A549 (cell line): ENCODE measurements around the gene HSD17B10. TPM values are rescaled to one million over a fixed set of nuclear protein-coding genes. Genes with fewer than 3 reads are reported as not detected.

Source experiments
- ATAC-seq, 2 experiments: fragments of 200-7000 bp in 1 of 2; fragments of >200 bp in 1 of 2; cut with Nextera tagmentation in 1 of 2; cut with Tn5 transposase in 1 of 2; 3 replicates each; pipeline versions ENCODE4 v1.8.0 to v1.9.1; 2018 to 2020; ENCODE audit warnings: mild to moderate bottlenecking in 1 of 2, moderate library complexity in 1 of 2
- CTCF ChIA-PET: fragments of 300-600 bp; sonication (Branson Sonifier 250); formaldehyde crosslinking; extraction: SDS; loops from one replicate; lab custom pipeline; 2021; ENCODE audit warnings: antibody characterized with exemption, inconsistent platforms; lab: Yijun Ruan, JAX
- POLR2A ChIA-PET: fragments of 350-600 bp; formaldehyde crosslinking; extraction: SDS; loops from one replicate; lab custom pipeline; 2021; ENCODE audit warnings: antibody characterized with exemption, inconsistent platforms; lab: Yijun Ruan, JAX
- DNase-seq, 2 experiments: peaks; one replicate each; pipeline versions ENCODE4 v3.0.0 to v3.0.0-alpha.2; 2011 to 2016; ENCODE audit warnings: low read depth in 1 of 2, low spot score in 1 of 2
- FAIRE-seq: peaks from 2 replicates; lab custom pipeline; 2011; peaks lifted over from hg19 to GRCh38; lab: Jason Lieb, UNC
- H3K27ac ChIP-seq, 2 experiments: fragments of >200 bp; sonication (Bioruptor Twin); formaldehyde crosslinking; 3 replicates each; pipeline ENCODE4 v1.5.1; 2016 to 2017
- H3K4me1 ChIP-seq: fragments of >200 bp; sonication (Bioruptor Twin); formaldehyde crosslinking; 3 replicates; pipeline ENCODE4 v1.6.1; 2016
- H3K4me2 ChIP-seq: fragments of >200 bp; sonication (Bioruptor Twin); formaldehyde crosslinking; 3 replicates; pipeline ENCODE4 v1.6.1; 2016
- H3K4me3 ChIP-seq: fragments of >200 bp; sonication (Bioruptor Twin); formaldehyde crosslinking; 3 replicates; pipeline ENCODE4 v1.5.1; 2016
- H3K9me3 ChIP-seq: fragments of >200 bp; sonication (Bioruptor Twin); formaldehyde crosslinking; 3 replicates; pipeline ENCODE4 v1.6.1; 2016
- CEBPB ChIP-seq, 2 experiments: fragments of >200 bp in 1 of 2; sonication (Bioruptor Twin) in 1 of 2; formaldehyde crosslinking in 1 of 2; IDR thresholded peaks; 2 replicates each; pipeline ENCODE4 v1.6.1; 2012 to 2016
- EHF ChIP-seq: fragments of 250-450 bp; sonication (Bioruptor Pico); IDR thresholded peaks from 2 replicates; pipeline ENCODE4 v1.5.0; 2020; ENCODE audit warnings: mild to moderate bottlenecking
- FOXS1 ChIP-seq: fragments of 250-450 bp; sonication (Bioruptor Pico); IDR thresholded peaks from 2 replicates; pipeline ENCODE4 v1.5.0; 2020; ENCODE audit warnings: mild to moderate bottlenecking, moderate library complexity
- GATA3 ChIP-seq: IDR thresholded peaks from 2 replicates; pipeline ENCODE4 v1.6.1; 2012; ENCODE audit warnings: borderline replicate concordance
- HDAC2 ChIP-seq: fragments of 200-600 bp; sonication (generic); IDR thresholded peaks from 2 replicates; pipeline ENCODE4 v1.6.1; 2016
- HEYL ChIP-seq: fragments of 250-450 bp; sonication (Bioruptor Pico); IDR thresholded peaks from 2 replicates; pipeline ENCODE4 v1.8.0; 2021; ENCODE audit warnings: mild to moderate bottlenecking, moderate library complexity
- HOXA7 ChIP-seq: fragments of 250-450 bp; sonication (Bioruptor Pico); IDR thresholded peaks from 2 replicates; pipeline ENCODE4 v1.5.0; 2020; ENCODE audit warnings: mild to moderate bottlenecking, moderate library complexity
- HOXB13 ChIP-seq: fragments of 250-450 bp; sonication (Bioruptor Pico); IDR thresholded peaks from 2 replicates; pipeline ENCODE4 v1.5.0; 2020; ENCODE audit warnings: low read depth, mild to moderate bottlenecking, moderate library complexity
- HOXB5 ChIP-seq: fragments of 250-450 bp; sonication (Bioruptor Pico); IDR thresholded peaks from 2 replicates; pipeline ENCODE4 v1.5.0; 2020; ENCODE audit warnings: mild to moderate bottlenecking, moderate library complexity
- JUN ChIP-seq, 2 experiments: fragments of >200 bp; sonication (Bioruptor Twin); formaldehyde crosslinking; IDR thresholded peaks; 2 replicates in 1 of 2; 3 replicates in 1 of 2; pipeline ENCODE4 v1.6.1; 2016 to 2017
- KDM5A ChIP-seq: fragments of 200-600 bp; sonication (generic); IDR thresholded peaks from 2 replicates; pipeline ENCODE4 v1.6.1; 2016; ENCODE audit warnings: antibody characterized with exemption, mild to moderate bottlenecking
- MAFK ChIP-seq: fragments of 450-650 bp; IDR thresholded peaks from 2 replicates; pipeline ENCODE4 v1.6.1; 2014; ENCODE audit not compliant: partially characterized antibody
- MYC ChIP-seq: IDR thresholded peaks from 2 replicates; pipeline ENCODE4 v1.6.1; 2012; ENCODE audit warnings: mild to moderate bottlenecking, inconsistent platforms, low read length, improper control_type of control experiment, borderline replicate concordance
- NFE2L2 ChIP-seq: fragments of 150-350 bp; conservative IDR thresholded peaks from 2 replicates; pipeline ENCODE4 v1.6.1; 2014; ENCODE audit warnings: low read length
- NPAS2 ChIP-seq: fragments of 250-450 bp; sonication (Bioruptor Pico); IDR thresholded peaks from 2 replicates; pipeline ENCODE4 v1.8.0; 2022; ENCODE audit warnings: mild to moderate bottlenecking, moderate library complexity, borderline replicate concordance
- POLR2A ChIP-seq: IDR thresholded peaks from 2 replicates; pipeline ENCODE4 v1.6.1; 2012; ENCODE audit warnings: mild to moderate bottlenecking, low read length
- RAD21 ChIP-seq, 2 experiments: fragments of >200 bp in 1 of 2; sonication (Bioruptor Twin) in 1 of 2; formaldehyde crosslinking in 1 of 2; IDR thresholded peaks in 1 of 2; conservative IDR thresholded peaks in 1 of 2; 2 replicates in 1 of 2; 3 replicates in 1 of 2; pipeline ENCODE4 v1.6.1; 2012 to 2018; ENCODE audit warnings: inconsistent platforms in 1 of 2
- RARB ChIP-seq: fragments of 250-450 bp; sonication (Bioruptor Pico); IDR thresholded peaks from 2 replicates; pipeline ENCODE4 v1.8.0; 2021; ENCODE audit warnings: mild to moderate bottlenecking, moderate library complexity
- RCOR1 ChIP-seq: fragments of 150-350 bp; IDR thresholded peaks from 2 replicates; pipeline ENCODE4 v1.6.1; 2014; ENCODE audit warnings: antibody characterized with exemption, low read length, low read depth
- REST ChIP-seq: fragments of 200-600 bp; sonication (generic); IDR thresholded peaks from 2 replicates; pipeline ENCODE4 v1.6.1; 2016; ENCODE audit warnings: antibody characterized with exemption, mild to moderate bottlenecking, moderate library complexity
- RNF2 ChIP-seq: fragments of 200-600 bp; sonication (generic); IDR thresholded peaks from 2 replicates; pipeline ENCODE4 v1.6.1; 2016; ENCODE audit warnings: low read depth, mild to moderate bottlenecking, antibody characterized with exemption, moderate library complexity, borderline replicate concordance
- SREBF2 ChIP-seq: fragments of 450-650 bp; IDR thresholded peaks from 2 replicates; pipeline ENCODE4 v1.6.1; 2014; ENCODE audit warnings: mild to moderate bottlenecking, moderate library complexity
- ZFP36 ChIP-seq: fragments of 450-650 bp; IDR thresholded peaks from 2 replicates; pipeline ENCODE4 v1.6.1; 2014; ENCODE audit warnings: borderline replicate concordance; ENCODE audit not compliant: partially characterized antibody
- WGBS: methylation state at CpG from one replicate; pipeline ENCODE4 v1.1.6; 2017; ENCODE audit errors: missing lambda C conversion rate; 5-methylcytosine and 5-hydroxymethylcytosine counted together
- polyA plus RNA-seq, 4 experiments: library from polyadenylated mRNA; depleted of rRNA in 3 of 4; stranded (reverse); fragments of >200 nt; fragmentation: RNase III in 1 of 4; extraction: RNeasy Plus Mini Kit Qiagen cat#74134 plus additional on column Dnase treatment in 1 of 4; gene quantifications; 2 replicates in 3 of 4; 3 replicates in 1 of 4; pipeline ENCODE4 v1.2.3, GENCODE V29; 2011 to 2017

The HSD17B10 gene
- polyA plus RNA-seq, 2 of the 4 experiments (the other 2 are of a cell fraction): 139 to 147 TPM

- DNase-seq: no peak
- ChIA-PET CTCF (no interaction called here), POLR2A (no interaction called here)
- no peak for ATAC-seq
- no peaks in the 10 kb centered on the region for H3K9me3 ChIP-seq
- no peak overlapping the region for H3K27ac ChIP-seq
- TF ChIP-seq HOXB5 (CRISPR knock-in tag) (no peak), GATA3 (no peak), HOXB13 (CRISPR knock-in tag) (no peak), HOXA7 (CRISPR knock-in tag) (no peak)
- no peak for FAIRE-seq
- no peak overlapping the region for H3K4me2 ChIP-seq
- WGBS: 79% methylated on average over 1 of the region's 1 CpG
- no peak overlapping the region for H3K4me3 ChIP-seq
- H3K4me1 ChIP-seq: peaks cover 16% of the 10 kb centered on the region
These were observed 4.7 kb upstream of the HSD17B10 start for GRCh38 chrX:53438832-53439230.

GRCh38 chrX:53438174-53438831 is 4.1 kb upstream of the HSD17B10 start:
- peaks cover 16% of the 10 kb centered on the region for H3K4me1 ChIP-seq
- POLR2A ChIA-PET: no interaction called here
- H3K4me2 ChIP-seq: no peak overlapping the region
- H3K4me3 ChIP-seq: no peak overlapping the region
- CTCF ChIA-PET: no interaction called here
- FAIRE-seq: peak; percentile 51
- 69% methylated on average over 5 of the region's 5 CpGs for WGBS
- no peak for DNase-seq
- no peak overlapping the region for H3K27ac ChIP-seq
- TF ChIP-seq CEBPB (IDR thresholded peaks at IDR 0.05): no peak
- no peak for TF ChIP-seq HOXA7 (CRISPR knock-in tag)
- TF ChIP-seq RNF2: no peak
- no peak for TF ChIP-seq MYC
- TF ChIP-seq HDAC2: no peak
- TF ChIP-seq FOXS1 (CRISPR knock-in tag): no peak
- no peak for TF ChIP-seq REST
- no peak for TF ChIP-seq ZFP36
- TF ChIP-seq SREBF2: no peak
- TF ChIP-seq RAD21 (conservative IDR thresholded peaks at IDR 0.05 in 1 of 2, IDR thresholded peaks at IDR 0.05 in 1 of 2): no peak
- TF ChIP-seq RARB (CRISPR knock-in tag): no peak
- ATAC-seq: no peak
- no peaks in the 10 kb centered on the region for H3K9me3 ChIP-seq

GRCh38 chrX:53437206-53437605 is 3.0 kb upstream of the HSD17B10 start:
- Histone ChIP-seq H3K4me3 (no peak overlapping the region), H3K4me1 (peaks cover 12% of the 10 kb centered on the region), H3K27ac (no peak overlapping the region), H3K4me2 (no peak overlapping the region), H3K9me3 (no peaks in the 10 kb centered on the region)
- 83% methylated on average over 2 of the region's 2 CpGs for WGBS
- FAIRE-seq (no peak), ATAC-seq (no peak), DNase-seq (no peak)
- ChIA-PET POLR2A (interaction anchor here (1.0 kb wide), 1 partner anchor 14 kb away, joined by 4 read pairs; the partner anchor contains the start of gene RIBC1), CTCF (interaction anchor here (0.8 to 3.6 kb wide), 14 partner anchors 9 to 153 kb away, joined by 3 to 36 read pairs (median 4); partner anchors contain the start of gene RIBC1)
- TF ChIP-seq RCOR1 (no peak), NPAS2 (CRISPR knock-in tag) (no peak), ZFP36 (no peak), MAFK (no peak), NFE2L2 (no peak), GATA3 (no peak), HOXB13 (CRISPR knock-in tag) (no peak), RARB (CRISPR knock-in tag) (no peak), EHF (CRISPR knock-in tag) (no peak), HEYL (CRISPR knock-in tag) (no peak), KDM5A (no peak), POLR2A (no peak), JUN (IDR thresholded peaks at IDR 0.05) (no peak)
